ENCODE data around the gene PAOX. TPM values are rescaled to one million over a fixed set of nuclear protein-coding genes. Genes with fewer than 3 reads are reported as not detected.
"Not testable (repeated sequence)": the region's sequence is repeated elsewhere in the genome, so short reads cannot be mapped to it uniquely, and the experiment has no call there.

PAOX gene
- total RNA-seq, 1 donor from 2014 or later, result 8.8 TPM

GRCh38 chr10:133405272-133405671, 26.2 kb downstream of the PAOX start:
- DNase-seq (ENCODE audit: low read depth, low spot score), result no peak

- no peak for DNase-seq (ENCODE audit: low read depth, low spot score)
These were observed 26.9 kb downstream of the PAOX start for GRCh38 chr10:133405844-133406527.

- no peak for DNase-seq (ENCODE audit: low read depth, low spot score)
These were observed 32.7 kb downstream of the PAOX start for GRCh38 chr10:133411523-133412380.

- DNase-seq (ENCODE audit: low read depth, low spot score), result no peak
These were observed 33.3 kb downstream of the PAOX start for GRCh38 chr10:133412381-133412711.

- not testable (repeated sequence) for DNase-seq (ENCODE audit: low read depth, low spot score)
These were observed 35.3 kb downstream of the PAOX start for GRCh38 chr10:133414401-133414800.

- DNase-seq (ENCODE audit: low read depth, low spot score), result no peak
These were observed 36.7 kb downstream of the PAOX start for GRCh38 chr10:133415752-133416151.

- DNase-seq (ENCODE audit: low read depth, low spot score), result no peak
These were observed 39.4 kb downstream of the PAOX start for GRCh38 chr10:133418289-133418993.

GRCh38 chr10:133419211-133419950, 40.3 kb downstream of the PAOX start:
- no peak for DNase-seq (ENCODE audit: low read depth, low spot score)

GRCh38 chr10:133420028-133420427, 41.0 kb downstream of the PAOX start:
- DNase-seq (ENCODE audit: low read depth, low spot score), result no peak

GRCh38 chr10:133420579-133420978, 41.5 kb downstream of the PAOX start:
- DNase-seq (ENCODE audit: low read depth, low spot score), result no peak

- DNase-seq (ENCODE audit: low read depth, low spot score), result no peak
These were observed 42.5 kb downstream of the PAOX start for GRCh38 chr10:133421336-133422222.

- DNase-seq (ENCODE audit: low read depth, low spot score), result no peak
These were observed 43.3 kb downstream of the PAOX start for GRCh38 chr10:133422223-133422806.

GRCh38 chr10:133422807-133423771, 44.0 kb downstream of the PAOX start:
- DNase-seq (ENCODE audit: low read depth, low spot score), result no peak

GRCh38 chr10:133424102-133424501, 45.0 kb downstream of the PAOX start:
- not testable (repeated sequence) for DNase-seq (ENCODE audit: low read depth, low spot score)

GRCh38 chr10:133424601-133425000, 45.5 kb downstream of the PAOX start, which contains the start of gene SPRN:
TSS of gene SPRN (minus strand) at chr10:133424625. CDS start at chr10:133423681, 944 bp downstream.
- DNase-seq (ENCODE audit: low read depth, low spot score), result not testable (repeated sequence)

GRCh38 chr10:133429571-133429970, 50.5 kb downstream of the PAOX start:
- DNase-seq (ENCODE audit: low read depth, low spot score), result not testable (repeated sequence)

GRCh38 chr10:133431888-133432613, 53.0 kb downstream of the PAOX start:
- not testable (repeated sequence) for DNase-seq (ENCODE audit: low read depth, low spot score)

GRCh38 chr10:133432789-133433188, 53.7 kb downstream of the PAOX start:
- not testable (repeated sequence) for DNase-seq (ENCODE audit: low read depth, low spot score)

All from pulmonary artery endothelial cell (primary cell).